Astrocyte of the cerebellum (primary cell): Measurements from ENCODE around the gene MRPS2.
"Not testable (repeated sequence)": the region's sequence is repeated elsewhere in the genome, so short reads cannot be mapped to it uniquely, and the experiment has no call there.

Experiments
- DNase-seq: peaks from one replicate; pipeline ENCODE4 v3.0.0-alpha.2; 2011; ENCODE audit warnings: low read depth
- H3K4me3 ChIP-seq: 2 replicates; pipeline ENCODE4 v1.5.1; 2011; ENCODE audit warnings: mild to moderate bottlenecking, low read depth, low read length, moderate library complexity
- in situ Hi-C: cut with HindIII; loops from 2 replicates; pipeline ENCODE4 v1.10.0; 2017; ENCODE audit warnings: low sequenced_read_pairs
- TF ChIP-seq, protein P1 (sequence below): IDR thresholded peaks from 2 replicates; pipeline ENCODE4 v1.5.1; 2012; ENCODE audit warnings: low read length, low read depth, moderate library complexity, mild to moderate bottlenecking; ENCODE audit errors: missing control alignments

MRPS2 gene

DNA sequence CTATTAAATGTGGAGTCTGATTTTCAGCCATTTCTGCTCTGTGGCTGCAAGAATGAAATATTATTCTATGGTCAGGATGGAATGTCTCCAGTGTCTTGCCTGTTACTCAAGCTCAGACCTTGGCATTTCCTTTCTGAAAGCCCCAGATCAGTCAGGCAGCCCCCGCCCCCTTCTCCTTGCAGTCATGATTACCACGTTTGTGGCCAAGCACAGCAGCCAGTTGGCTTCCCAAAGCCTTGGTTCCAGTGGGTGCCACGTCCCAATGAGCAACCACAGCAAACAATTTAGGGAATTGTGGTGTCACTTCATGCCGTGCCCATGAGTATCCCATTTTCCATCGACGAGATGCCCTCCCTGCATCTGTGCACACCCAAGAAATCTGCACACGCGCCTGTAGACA, 35.7 kb downstream of the MRPS2 start:
- no peak overlapping the region for H3K4me3 ChIP-seq
- no peak for DNase-seq
- in situ Hi-C loops, result no loop called here
- TF ChIP-seq, protein P1, sequence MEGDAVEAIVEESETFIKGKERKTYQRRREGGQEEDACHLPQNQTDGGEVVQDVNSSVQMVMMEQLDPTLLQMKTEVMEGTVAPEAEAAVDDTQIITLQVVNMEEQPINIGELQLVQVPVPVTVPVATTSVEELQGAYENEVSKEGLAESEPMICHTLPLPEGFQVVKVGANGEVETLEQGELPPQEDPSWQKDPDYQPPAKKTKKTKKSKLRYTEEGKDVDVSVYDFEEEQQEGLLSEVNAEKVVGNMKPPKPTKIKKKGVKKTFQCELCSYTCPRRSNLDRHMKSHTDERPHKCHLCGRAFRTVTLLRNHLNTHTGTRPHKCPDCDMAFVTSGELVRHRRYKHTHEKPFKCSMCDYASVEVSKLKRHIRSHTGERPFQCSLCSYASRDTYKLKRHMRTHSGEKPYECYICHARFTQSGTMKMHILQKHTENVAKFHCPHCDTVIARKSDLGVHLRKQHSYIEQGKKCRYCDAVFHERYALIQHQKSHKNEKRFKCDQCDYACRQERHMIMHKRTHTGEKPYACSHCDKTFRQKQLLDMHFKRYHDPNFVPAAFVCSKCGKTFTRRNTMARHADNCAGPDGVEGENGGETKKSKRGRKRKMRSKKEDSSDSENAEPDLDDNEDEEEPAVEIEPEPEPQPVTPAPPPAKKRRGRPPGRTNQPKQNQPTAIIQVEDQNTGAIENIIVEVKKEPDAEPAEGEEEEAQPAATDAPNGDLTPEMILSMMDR, result no peak

DNA sequence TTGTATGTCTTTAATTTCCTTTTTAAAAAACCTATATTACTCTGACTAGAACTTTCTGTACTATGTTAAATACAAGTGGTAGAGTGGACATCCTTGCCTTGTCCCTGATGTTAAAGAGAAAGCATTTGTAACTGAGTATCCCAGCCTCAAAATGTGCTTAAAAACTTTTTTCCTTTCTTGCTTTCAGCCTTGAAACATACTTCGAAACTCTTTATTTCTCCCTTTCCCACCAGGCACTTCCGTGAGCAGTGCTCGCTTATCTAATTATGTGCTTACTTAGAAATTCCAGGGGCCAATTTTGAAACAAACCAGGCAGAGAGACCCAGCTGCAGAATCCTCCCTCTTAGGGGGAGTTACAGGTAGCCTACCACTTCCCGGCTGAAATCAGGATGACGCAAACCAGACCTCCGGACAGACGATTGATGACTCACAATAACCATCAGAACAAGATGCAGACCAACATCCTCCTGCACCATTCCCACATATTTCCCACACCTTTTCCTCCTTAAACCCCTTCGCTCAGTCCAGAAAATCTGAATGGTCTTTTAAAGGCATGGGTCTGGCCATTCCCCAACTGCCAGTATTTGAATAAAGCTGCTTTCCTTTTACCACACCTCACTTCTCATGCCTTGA, 42.9 kb downstream of the MRPS2 start:
- in situ Hi-C loops, result not testable (repeated sequence)

DNA sequence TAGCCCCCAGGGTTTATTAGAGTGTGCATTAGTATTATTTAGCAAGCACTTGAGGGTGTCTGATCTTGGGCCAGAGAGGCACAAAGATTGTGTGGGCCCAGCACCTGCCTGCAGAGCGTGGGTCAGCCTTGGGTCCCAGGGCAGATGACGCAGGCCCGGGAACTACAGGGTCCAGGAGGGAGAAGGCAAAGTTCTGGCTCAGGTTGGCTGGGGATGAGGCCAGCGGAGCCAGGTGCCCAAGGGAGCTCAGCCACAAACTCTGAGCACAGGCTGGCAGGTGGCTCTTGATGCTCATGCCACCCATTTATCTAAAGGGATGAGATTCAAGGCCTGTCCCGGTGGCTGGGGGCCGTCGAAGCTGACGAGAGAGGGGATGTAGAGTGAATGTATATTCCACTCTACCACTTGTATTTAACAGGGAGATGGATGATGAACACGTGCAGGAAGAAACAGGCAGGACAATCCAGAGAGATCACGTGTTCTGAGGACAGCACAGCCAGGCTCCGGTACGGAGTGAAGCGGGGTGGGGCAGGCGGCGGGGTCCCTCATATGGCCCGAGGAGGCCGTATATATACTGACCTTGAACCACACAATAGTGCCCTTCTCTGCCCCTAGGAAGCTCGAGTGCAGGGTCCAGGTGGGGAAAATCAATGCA, 44.6 kb downstream of the MRPS2 start:
- no peak overlapping the region for H3K4me3 ChIP-seq
- no peak for DNase-seq
- in situ Hi-C loops, result no loop called here
- TF ChIP-seq, protein P1, result no peak

More for the DNA sequence above, 42.9 kb downstream of the MRPS2 start:
- DNase-seq, H3K4me3 ChIP-seq: not testable (repeated sequence)

DNA sequence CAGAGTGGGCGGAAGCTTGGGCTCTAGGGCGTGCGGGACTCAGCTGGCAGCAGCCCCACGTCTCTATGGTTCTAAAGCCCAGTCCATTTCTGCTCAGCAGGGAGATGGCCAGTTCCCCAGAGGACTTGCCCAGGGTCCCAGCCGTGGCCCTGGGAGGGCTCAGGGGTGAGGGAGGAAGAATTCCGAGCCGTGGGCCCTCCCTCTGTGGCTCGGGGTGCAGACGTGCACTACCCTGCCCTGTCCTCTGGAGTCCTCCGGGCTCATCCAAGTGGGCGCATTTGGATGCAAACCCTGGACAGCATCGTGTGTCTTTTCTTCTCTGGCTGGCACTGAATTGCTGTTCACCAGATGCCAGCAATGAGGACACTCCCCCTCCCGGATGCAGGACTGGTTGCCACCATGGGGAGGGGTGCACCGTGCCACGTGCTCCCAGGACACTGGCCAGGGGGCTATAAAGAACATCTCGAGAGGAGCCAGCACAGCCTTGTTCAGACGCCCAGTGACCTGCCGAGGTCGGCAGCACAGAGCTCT, 45.2 kb downstream of the MRPS2 start, which contains the start of gene OBP2A:
TSS of gene OBP2A (plus strand) at position 481 of the 531 bp plus-strand sequence. CDS start 55 bp downstream, outside the sequence.
- H3K4me3 ChIP-seq, DNase-seq, in situ Hi-C loops: not testable (repeated sequence)

DNA sequence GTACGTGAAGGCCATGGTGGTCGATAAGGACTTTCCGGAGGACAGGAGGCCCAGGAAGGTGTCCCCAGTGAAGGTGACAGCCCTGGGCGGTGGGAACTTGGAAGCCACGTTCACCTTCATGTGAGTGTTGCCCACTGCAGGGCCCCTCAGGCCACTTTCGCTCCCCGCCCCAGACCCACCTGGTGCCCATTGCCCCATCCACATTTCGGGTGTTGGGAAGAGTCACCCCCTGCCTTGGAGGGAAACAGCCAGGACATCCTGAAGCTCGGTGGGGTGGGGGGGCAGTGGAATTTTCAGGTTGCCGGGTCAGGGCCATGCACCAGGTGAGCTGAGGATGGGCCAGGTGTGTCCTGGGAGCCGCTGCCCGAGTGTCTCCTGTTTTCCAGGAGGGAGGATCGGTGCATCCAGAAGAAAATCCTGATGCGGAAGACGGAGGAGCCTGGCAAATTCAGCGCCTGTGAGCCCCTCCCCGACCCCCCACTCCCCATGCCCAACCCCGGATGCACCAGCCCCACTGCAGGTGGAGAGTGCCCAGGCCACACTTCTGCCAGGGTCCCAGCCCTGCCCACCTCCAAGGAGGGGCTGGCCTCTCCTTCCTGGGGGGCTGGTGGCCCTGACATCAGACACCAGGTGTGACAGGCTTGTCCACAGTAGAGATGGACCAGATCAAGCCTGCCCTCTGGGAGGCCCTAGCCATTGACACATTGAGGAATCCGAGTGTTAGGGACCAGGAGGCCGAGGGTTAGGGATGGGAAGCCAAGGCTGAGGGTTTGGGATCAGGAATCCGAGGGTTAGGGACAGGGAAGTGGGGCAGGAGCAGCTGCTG, 46.5 kb downstream of the MRPS2 start:
- in situ Hi-C loops, DNase-seq, H3K4me3 ChIP-seq: not testable (repeated sequence)

DNA sequence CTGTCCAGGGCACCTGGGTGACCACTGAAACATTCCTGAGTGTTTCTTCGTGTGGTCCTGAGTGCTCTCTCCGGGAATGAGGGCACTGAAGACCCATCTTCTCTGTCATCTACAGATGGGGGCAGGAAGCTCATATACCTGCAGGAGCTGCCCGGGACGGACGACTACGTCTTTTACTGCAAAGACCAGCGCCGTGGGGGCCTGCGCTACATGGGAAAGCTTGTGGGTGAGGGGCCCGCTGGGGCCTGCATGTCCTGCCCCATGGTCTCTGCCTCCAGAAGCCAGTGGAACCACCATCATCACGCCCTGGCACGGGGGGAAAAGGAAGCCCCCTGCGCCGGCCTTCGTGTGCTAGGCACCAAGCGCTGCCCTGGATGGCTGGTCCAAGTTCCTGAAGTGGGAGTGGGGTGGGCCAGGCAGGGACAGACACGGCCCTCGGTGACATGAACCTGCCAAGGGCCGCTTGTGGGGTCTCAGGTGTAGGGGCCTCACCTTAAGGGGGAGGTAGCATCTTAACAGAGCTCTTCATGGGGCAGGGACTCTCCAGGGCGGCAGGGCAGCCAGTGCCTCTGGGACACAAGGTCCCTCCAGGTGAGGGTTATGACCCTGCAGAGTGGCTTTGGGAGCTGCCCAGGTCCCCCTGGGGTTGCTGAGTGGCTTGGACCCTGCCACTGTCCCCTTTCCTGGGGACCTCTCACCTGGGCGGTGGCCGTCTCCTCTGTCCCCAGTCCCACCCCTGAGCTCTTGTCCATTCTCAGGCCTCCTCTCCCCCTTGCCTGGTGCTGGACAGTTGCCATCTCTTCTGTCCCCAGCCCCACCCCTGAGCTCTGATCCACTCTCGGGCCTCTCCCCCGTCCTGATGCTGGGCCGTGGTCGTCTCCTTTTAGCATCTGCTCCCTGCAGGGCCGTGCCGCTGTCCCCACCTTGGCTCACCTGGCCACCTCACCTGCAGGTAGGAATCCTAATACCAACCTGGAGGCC, 47.6 kb downstream of the MRPS2 start:
- no peak for DNase-seq
- TF ChIP-seq, protein P1, result no peak
- no peak overlapping the region for H3K4me3 ChIP-seq
- in situ Hi-C loops, result no loop called here

DNA sequence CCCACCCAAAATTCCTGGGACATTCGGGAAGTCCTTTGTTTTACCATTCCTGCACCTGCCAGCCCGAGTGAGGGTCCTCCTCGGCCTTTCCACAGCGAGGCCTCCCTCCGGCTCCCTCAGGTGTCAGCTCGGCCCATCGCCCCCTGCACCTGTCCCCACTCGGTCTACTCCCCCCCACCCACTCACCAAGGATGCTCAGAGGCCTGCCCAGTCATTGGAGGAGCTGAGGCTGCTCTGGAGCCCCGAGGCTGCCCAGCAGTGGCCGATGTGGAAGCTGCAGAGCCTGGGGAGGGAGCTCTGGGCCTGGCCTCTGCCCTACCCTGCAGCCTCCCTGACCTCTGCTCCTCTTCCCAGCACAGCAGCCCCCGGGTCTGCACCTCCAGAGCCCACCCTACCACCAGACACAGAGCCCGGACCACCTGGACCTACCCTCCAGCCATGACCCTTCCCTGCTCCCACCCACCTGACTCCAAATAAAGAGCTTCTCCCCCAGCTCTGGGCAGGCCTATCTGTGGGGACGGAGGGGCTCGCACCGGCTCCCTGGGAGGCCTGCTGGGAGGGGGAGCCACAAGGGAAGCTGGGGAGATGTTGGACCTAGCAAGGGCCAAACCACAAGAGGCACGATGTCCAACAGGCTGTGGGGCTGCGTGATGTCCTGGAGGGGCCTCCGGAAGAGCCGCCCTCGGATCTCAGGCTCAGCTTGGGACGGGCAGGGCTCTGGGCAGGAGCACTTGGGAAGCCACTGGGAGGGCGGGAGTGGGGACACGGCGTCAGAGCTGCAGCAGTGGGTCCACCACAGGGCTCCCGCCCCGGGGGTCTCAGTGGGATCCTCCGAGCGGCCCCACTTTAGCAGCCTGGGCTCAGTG, 49.2 kb downstream of the MRPS2 start:
- DNase-seq, H3K4me3 ChIP-seq, in situ Hi-C loops: not testable (repeated sequence)
